Iris pigment epithelial cell (primary cell): ENCODE results near the gene OR10K2.
"Not testable (repeated sequence)": the region's sequence is repeated elsewhere in the genome, so short reads cannot be mapped to it uniquely, and the experiment has no call there.

ENCODE experiments used
- DNase-seq: peaks from one replicate; pipeline ENCODE4 v3.0.0-alpha.2; 2011; ENCODE audit warnings: low read depth

The OR10K2 gene

GRCh38 chr1:158426137-158426536 lies at the start of gene OR10K2:
Gene OR10K2, minus strand, starts transcription at chr1:158426237. Its CDS starts 5,371 bp downstream, at chr1:158420866.
- no peak for DNase-seq

GRCh38 chr1:158471920-158472319 lies 45.9 kb upstream of the OR10K2 start, which contains the start of gene OR10R2:
Gene OR10R2, plus strand, starts transcription at chr1:158472220. Its CDS starts 106 bp downstream, at chr1:158472326.
- no peak for DNase-seq

- no peak for DNase-seq
These were observed 35.5 kb upstream of the OR10K2 start, which contains the start of gene OR10K1 for GRCh38 chr1:158461534-158461933. Gene OR10K1, plus strand, starts transcription at chr1:158461834. Its CDS starts 3,728 bp downstream, at chr1:158465562.

- no peak for DNase-seq
These were observed 32.2 kb upstream of the OR10K2 start for GRCh38 chr1:158458263-158458662.

- no peak for DNase-seq
These were observed 31.2 kb upstream of the OR10K2 start for GRCh38 chr1:158457246-158457645.

GRCh38 chr1:158454537-158454936 lies 28.5 kb upstream of the OR10K2 start:
- DNase-seq, result no peak

- DNase-seq, result no peak
These were observed 19.3 kb upstream of the OR10K2 start for GRCh38 chr1:158445376-158445775.

GRCh38 chr1:158434741-158435140 lies 8.7 kb upstream of the OR10K2 start:
- no peak for DNase-seq

- DNase-seq, result not testable (repeated sequence)
These were observed 4.1 kb upstream of the OR10K2 start for GRCh38 chr1:158430163-158430562.

GRCh38 chr1:158425027-158425426 lies 1.0 kb downstream of the OR10K2 start:
- no peak for DNase-seq

- DNase-seq, result no peak
These were observed 3.8 kb downstream of the OR10K2 start for GRCh38 chr1:158422212-158422611.

GRCh38 chr1:158417586-158417985 lies 8.5 kb downstream of the OR10K2 start:
- DNase-seq, result no peak

GRCh38 chr1:158414651-158415345 lies 11.2 kb downstream of the OR10K2 start:
- DNase-seq, result no peak

- no peak for DNase-seq
These were observed 18.9 kb downstream of the OR10K2 start for GRCh38 chr1:158407092-158407491.

- DNase-seq, result no peak
These were observed 25.2 kb downstream of the OR10K2 start for GRCh38 chr1:158400871-158401270.

GRCh38 chr1:158398818-158399514 lies 27.1 kb downstream of the OR10K2 start, which contains the start of gene OR10T2:
Gene OR10T2, minus strand, starts transcription at chr1:158399466. Its CDS starts 0 bp downstream, at chr1:158399466.
- DNase-seq, result no peak

GRCh38 chr1:158396646-158397045 lies 29.4 kb downstream of the OR10K2 start:
- no peak for DNase-seq

GRCh38 chr1:158393476-158393875 lies 32.6 kb downstream of the OR10K2 start:
- DNase-seq, result no peak

- no peak for DNase-seq
These were observed 34.9 kb downstream of the OR10K2 start for GRCh38 chr1:158391099-158391498.

- DNase-seq, result no peak
These were observed 35.7 kb downstream of the OR10K2 start for GRCh38 chr1:158390331-158390730.

GRCh38 chr1:158374860-158375259 lies 51.2 kb downstream of the OR10K2 start:
- no peak for DNase-seq

- DNase-seq, result not testable (repeated sequence)
These were observed 51.9 kb downstream of the OR10K2 start for GRCh38 chr1:158374101-158374500.
